NCI-H345 treated with DMSO at 0.1 percent for 48 hours (cell line): ENCODE results near the gene TBC1D22A.

ENCODE experiments used
- DNase-seq: peaks from one replicate; lab custom pipeline; 2025; ENCODE audit not compliant: unreplicated experiment; lab: John Stamatoyannopoulos, UW

TBC1D22A gene

DNA sequence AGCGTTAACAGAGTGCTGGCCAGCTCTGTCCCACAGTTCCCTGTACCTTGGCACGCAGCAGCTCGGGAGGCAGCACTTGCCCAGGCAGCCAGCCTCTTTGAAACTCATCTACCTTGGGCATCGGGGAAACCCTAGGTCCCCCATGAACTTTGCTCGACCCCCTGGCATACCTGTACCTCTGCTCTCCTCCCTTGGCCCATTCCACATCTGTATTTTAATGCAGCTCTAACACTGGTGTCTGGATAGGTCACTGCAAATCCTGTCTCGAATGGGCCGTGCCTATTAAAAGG lies 304.1 kb downstream of the TBC1D22A start:
- DNase-seq, result no peak

- no peak for DNase-seq
Observed at GRCh38 chr22:47067321-47067890, 305.0 kb downstream of the TBC1D22A start.

DNA sequence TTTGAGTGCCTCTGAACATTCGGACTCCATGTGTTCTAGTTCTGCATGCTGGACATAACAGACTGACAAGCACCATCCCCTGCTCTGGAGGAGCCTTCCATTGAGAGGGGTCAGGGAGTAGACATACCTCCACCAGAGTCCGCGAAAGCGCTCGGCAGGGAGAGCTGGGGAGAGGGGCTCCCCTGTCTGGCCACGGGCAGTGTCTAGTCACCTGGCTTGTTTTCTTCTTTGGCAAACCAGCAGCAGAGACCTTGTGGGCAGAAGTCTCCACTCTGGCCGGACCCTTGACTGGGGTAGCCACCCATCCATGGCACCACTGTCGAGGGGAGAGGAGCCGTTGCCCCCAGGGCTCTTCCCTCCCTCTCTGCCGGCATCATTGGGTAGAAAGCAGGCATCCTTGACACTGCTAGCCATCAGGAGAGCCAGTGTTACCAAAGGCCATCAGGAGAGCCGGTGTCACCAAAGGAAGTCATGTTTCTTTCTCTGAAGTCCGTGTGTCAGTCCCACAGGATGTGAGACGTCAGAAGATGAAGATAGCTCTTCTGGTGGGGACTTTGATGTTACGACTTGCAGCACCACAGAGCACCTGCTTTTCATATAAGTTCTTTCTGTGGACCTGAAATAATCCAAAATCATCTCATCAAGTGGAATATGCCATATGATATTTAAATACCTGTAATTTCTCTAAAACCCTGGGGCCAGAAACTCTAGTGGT lies 305.6 kb downstream of the TBC1D22A start:
- DNase-seq, result no peak

GRCh38 chr22:47068626-47068996 lies 306.2 kb downstream of the TBC1D22A start:
- DNase-seq, result no peak

- DNase-seq, result no peak
Observed at GRCh38 chr22:47069270-47069669, 306.8 kb downstream of the TBC1D22A start.

GRCh38 chr22:47071078-47071806 lies 308.8 kb downstream of the TBC1D22A start:
- no peak for DNase-seq

DNA sequence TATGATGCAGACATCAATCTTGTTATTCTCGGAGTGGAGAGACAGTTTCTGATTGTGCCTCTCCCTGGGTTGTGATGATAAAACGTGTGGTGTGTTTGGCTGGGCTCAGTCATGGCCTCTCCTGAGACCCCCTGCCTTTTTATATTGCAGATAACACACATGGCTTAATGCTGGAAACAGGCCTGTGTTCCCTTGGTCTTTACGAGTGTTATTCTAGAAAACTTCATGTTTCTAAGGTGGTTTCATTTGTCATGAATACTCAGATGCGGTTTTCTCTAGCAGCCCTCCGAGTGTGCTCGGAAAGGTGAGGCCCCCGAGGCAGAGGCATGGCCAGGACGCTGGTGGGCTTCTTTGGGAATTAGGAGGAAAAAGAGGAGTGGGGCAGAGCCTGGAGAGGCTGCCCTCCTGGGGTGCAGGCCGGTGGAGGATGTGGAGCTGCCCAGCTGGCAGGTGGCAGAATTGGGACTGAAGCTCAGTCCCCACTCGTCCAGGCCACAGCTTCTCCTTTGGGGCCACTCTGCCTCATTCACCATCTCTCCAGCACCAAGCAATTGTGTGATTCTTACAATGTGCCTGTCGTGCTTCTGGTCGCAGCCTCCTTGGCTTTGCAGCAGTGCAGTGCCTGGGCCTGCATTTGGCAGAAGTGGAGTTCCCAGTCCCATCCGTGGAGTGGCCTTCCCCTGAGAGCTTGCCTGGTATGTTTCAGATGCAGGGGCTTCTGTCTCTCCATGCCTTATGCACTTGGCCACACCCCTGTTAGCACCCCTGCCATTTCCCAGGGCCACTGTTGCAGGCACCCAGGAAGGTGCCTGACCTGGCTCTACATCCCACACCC lies 309.6 kb downstream of the TBC1D22A start:
- no peak for DNase-seq

DNA sequence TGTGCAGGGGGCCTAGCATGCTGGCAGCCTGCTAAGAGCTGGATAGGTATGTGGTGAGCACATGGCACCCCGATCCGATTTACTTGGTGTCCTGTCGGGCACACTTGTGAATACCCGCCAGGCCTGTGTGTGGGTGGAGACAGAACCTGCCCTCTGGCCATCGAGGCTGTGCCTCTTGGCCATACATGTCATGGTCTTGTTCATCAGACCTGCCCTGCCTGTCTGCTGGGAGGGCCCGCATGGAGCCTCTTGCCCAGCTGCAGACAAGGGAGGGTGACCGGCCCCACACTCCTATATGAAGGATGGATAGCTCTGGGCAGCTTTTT lies 310.2 kb downstream of the TBC1D22A start:
- no peak for DNase-seq

DNA sequence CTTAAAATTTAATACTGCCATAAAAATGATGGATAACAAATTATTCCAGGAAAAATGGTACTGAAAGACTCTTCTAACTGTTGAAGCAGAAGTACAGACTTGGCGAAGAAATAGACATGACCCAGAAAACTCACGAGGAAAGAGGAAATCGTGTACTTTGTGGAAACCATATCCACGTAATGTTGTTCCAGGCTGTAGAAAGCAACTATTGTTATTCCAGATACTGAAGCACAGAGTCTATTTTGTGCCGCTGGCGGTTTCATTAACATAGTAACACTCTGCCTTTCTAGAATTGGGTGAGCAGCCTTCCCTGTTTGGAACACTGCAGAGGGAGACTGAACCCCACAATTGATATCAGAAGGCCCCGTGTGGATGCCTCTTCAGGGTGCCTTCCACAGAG lies 310.6 kb downstream of the TBC1D22A start:
- DNase-seq, result no peak

DNA sequence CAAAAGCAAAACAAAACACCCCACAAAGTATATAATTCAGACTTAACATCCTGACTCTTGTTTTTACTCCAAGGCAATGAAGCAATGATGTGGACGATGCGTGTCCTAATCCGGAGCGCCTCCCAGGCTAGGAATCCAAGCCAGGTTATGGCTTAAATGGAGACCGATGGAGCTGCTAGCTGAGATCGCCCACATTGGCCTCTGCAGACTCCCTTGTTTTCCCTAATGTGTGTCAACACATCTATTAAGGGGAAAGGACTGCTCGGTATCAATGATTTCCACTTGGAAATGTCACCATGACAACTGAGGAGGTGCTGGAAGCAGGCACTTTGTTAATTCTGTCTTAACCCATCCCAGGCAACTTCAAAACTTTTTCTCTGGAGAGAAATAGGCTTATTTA lies 311.7 kb downstream of the TBC1D22A start:
- DNase-seq, result no peak

GRCh38 chr22:47075568-47075967 lies 313.1 kb downstream of the TBC1D22A start:
- no peak for DNase-seq

- DNase-seq, result no peak
Observed at GRCh38 chr22:47076758-47077157, 314.3 kb downstream of the TBC1D22A start.

DNA sequence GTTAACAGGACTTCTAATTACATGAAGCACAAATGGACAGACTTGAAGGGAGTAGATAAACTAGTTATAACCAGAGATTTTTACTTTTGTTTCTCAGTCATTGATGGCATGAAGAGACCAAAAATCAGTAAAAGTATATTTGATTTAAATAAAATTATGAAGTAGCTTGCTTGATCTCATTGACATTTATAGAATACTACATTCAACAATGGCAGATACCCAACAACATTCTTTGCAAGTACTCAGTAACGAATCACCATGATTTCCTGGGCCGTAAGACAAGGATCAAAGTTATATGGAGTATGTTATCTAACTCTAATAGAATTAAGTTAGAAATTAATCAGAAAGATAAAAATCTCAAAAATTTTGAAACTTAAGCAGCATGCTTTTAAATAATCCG lies 317.6 kb downstream of the TBC1D22A start:
- DNase-seq, result no peak

DNA sequence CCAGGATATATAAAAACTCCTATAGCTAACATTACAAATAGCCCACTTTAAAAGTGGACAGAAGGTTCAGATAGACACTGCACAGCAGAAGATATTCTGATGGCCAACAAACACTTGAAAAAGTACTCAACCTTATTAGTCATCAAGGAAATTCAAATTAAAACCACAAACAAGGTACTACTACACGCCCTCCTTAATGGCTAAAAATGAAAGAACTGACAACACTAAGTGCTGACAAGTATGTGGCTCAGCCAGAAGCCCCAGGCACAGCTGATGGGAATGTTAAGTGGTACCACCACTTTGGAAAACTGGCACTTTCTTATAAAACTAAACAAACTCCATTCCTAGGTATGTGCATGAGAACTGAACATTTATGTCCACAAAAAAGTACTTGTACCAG lies 320.1 kb downstream of the TBC1D22A start:
- no peak for DNase-seq

- DNase-seq, result no peak
Observed at GRCh38 chr22:47083379-47083986, 321.0 kb downstream of the TBC1D22A start.

GRCh38 chr22:47084226-47084625 lies 321.8 kb downstream of the TBC1D22A start:
- no peak for DNase-seq

GRCh38 chr22:47086596-47087248 lies 324.3 kb downstream of the TBC1D22A start:
- DNase-seq, result no peak

- no peak for DNase-seq
Observed at GRCh38 chr22:47088480-47089158, 326.2 kb downstream of the TBC1D22A start.

GRCh38 chr22:47089374-47089773 lies 326.9 kb downstream of the TBC1D22A start:
- DNase-seq, result no peak

GRCh38 chr22:47089796-47090460 lies 327.5 kb downstream of the TBC1D22A start:
- no peak for DNase-seq
